Activated CD4-positive, CD25-positive, alpha-beta regulatory T cell treated with anti-CD3 and anti-CD28 coated beads, Interleukin-2, amount 50 U/mL, for 24 hours (primary cell): ENCODE measurements around the gene BICRA.
"Not testable (repeated sequence)": the region's sequence is repeated elsewhere in the genome, so short reads cannot be mapped to it uniquely, and the experiment has no call there.

ENCODE experiments used
- ATAC-seq, 2 donors: fragments of 150-1000 bp; cut with Tn5 transposase; one replicate each; pipeline ENCODE4 v1.10.0; 2021; ENCODE audit warnings: mild to moderate bottlenecking in 1 of 2, moderate library complexity in 1 of 2

Gene BICRA

GRCh38 chr19:47663911-47664771, 55.2 kb downstream of the BICRA start:
- ATAC-seq = no peak

GRCh38 chr19:47668556-47668955, 59.6 kb downstream of the BICRA start:
- not testable (repeated sequence) for ATAC-seq

- ATAC-seq = no peak
Observed at GRCh38 chr19:47670736-47671135, 61.8 kb downstream of the BICRA start.

GRCh38 chr19:47671499-47671898, 62.6 kb downstream of the BICRA start:
- ATAC-seq = no peak

- no peak for ATAC-seq
Observed at GRCh38 chr19:47673426-47673825, 64.5 kb downstream of the BICRA start.

GRCh38 chr19:47674548-47674947, 65.6 kb downstream of the BICRA start:
- ATAC-seq = no peak

- no peak for ATAC-seq
Observed at GRCh38 chr19:47675271-47675670, 66.3 kb downstream of the BICRA start.

- no peak for ATAC-seq
Observed at GRCh38 chr19:47675859-47676258, 66.9 kb downstream of the BICRA start.

GRCh38 chr19:47676811-47677210, 67.9 kb downstream of the BICRA start:
- no peak for ATAC-seq

- no peak for ATAC-seq
Observed at GRCh38 chr19:47679251-47679900, 70.4 kb downstream of the BICRA start.

GRCh38 chr19:47679922-47680857, 71.3 kb downstream of the BICRA start:
- ATAC-seq = no peak

GRCh38 chr19:47680858-47681332, 72.0 kb downstream of the BICRA start:
- no peak for ATAC-seq

GRCh38 chr19:47681388-47681787, 72.5 kb downstream of the BICRA start:
- no peak for ATAC-seq

GRCh38 chr19:47681936-47682335, 73.0 kb downstream of the BICRA start:
- ATAC-seq = no peak

GRCh38 chr19:47682939-47683338, 74.0 kb downstream of the BICRA start:
- no peak for ATAC-seq

GRCh38 chr19:47686679-47687450, 77.9 kb downstream of the BICRA start:
- no peak for ATAC-seq

- ATAC-seq = no peak
Observed at GRCh38 chr19:47687906-47688305, 79.0 kb downstream of the BICRA start.

GRCh38 chr19:47691090-47691489, 82.2 kb downstream of the BICRA start:
- ATAC-seq = no peak

GRCh38 chr19:47691782-47692181, 82.8 kb downstream of the BICRA start:
- no peak for ATAC-seq

GRCh38 chr19:47693489-47693888, 84.6 kb downstream of the BICRA start:
- ATAC-seq = no peak

- no peak for ATAC-seq
Observed at GRCh38 chr19:47693903-47694302, 85.0 kb downstream of the BICRA start.
